Uterus (tissue), 4 donors: ENCODE measurements around the gene YWHAG. TPM values are rescaled to one million over a fixed set of nuclear protein-coding genes. Genes with fewer than 3 reads are reported as not detected.
"Not testable (repeated sequence)": the region's sequence is repeated elsewhere in the genome, so short reads cannot be mapped to it uniquely, and the experiment has no call there.

Experiments used
- DNase-seq, 2 donors: peaks; one replicate each; pipeline ENCODE4 v3.0.0-alpha.2; 2019 to 2020
- H3K27ac ChIP-seq, 2 donors: fragments of 200-600 bp; sonication (generic); 1 replicate in 1 of 2; 2 replicates in 1 of 2; pipeline ENCODE4 v1.5.1; 2016 to 2018
- H3K27me3 ChIP-seq, 2 donors: fragments of 200-600 bp; sonication (generic); one replicate each; pipeline ENCODE4 v1.5.1; 2018 to 2019; ENCODE audit warnings: control low read depth in 1 of 2
- H3K36me3 ChIP-seq, 2 donors: fragments of 200-600 bp; sonication (generic); one replicate each; pipeline ENCODE4 v1.5.1; 2019; ENCODE audit warnings: control low read depth in 1 of 2
- H3K4me1 ChIP-seq, 2 donors: fragments of 200-600 bp; sonication (generic); one replicate each; pipeline ENCODE4 v1.5.1; 2018 to 2019; ENCODE audit warnings: control low read depth in 1 of 2
- H3K4me3 ChIP-seq, 2 donors: fragments of 200-600 bp; sonication (generic); 1 replicate in 1 of 2; 2 replicates in 1 of 2; pipeline ENCODE4 v1.5.1; 2018 to 2019; ENCODE audit warnings: mild to moderate bottlenecking in 1 of 2
- H3K9me3 ChIP-seq, 2 donors: fragments of 200-600 bp; sonication (generic); one replicate each; pipeline ENCODE4 v1.5.1; 2019; ENCODE audit warnings: control low read depth in 1 of 2
- POLR2A ChIP-seq, 2 donors: fragments of 450-650 bp; IDR thresholded peaks; one replicate each; pipeline ENCODE4 v1.6.1; 2016; ENCODE audit warnings: antibody characterized with exemption in 2 of 2, mild to moderate bottlenecking in 1 of 2, moderate library complexity in 1 of 2
- intact Hi-C: fragments of 100-400 bp; cut with DNase I; formaldehyde crosslinking; loops from one replicate; pipeline ENCODE4 v1.15.1; 2023; ENCODE audit warnings: low total_unique reads
- total RNA-seq, 4 donors: library from RNA; depleted of rRNA in 3 of 4; stranded (reverse); fragments of >200 nt in 3 of 4; gene quantifications; one replicate each; pipeline versions ENCODE4 v1.1.0 to v1.2.4, GENCODE V29; 2014 to 2023
- TF ChIP-seq, protein P1 (sequence below), 4 experiments: fragments of 200-600 bp in 2 of 4; fragments of 450-650 bp in 2 of 4; sonication (generic) in 2 of 4; IDR thresholded peaks; one replicate each; pipeline ENCODE4 v1.5.1; 2016 to 2019; ENCODE audit warnings: antibody characterized with exemption in 4 of 4, mild to moderate bottlenecking in 2 of 4, moderate library complexity in 1 of 4
- donor health status: DM: yes; HTN: yes; CAD: no.

Gene YWHAG
- total RNA-seq, 4 donors from 2014 or later = 17.9 to 109 (median 50.4) TPM

GRCh38 chr7:76364198-76364584 lies 5.4 kb upstream of the YWHAG start:
- TF ChIP-seq, protein P1, sequence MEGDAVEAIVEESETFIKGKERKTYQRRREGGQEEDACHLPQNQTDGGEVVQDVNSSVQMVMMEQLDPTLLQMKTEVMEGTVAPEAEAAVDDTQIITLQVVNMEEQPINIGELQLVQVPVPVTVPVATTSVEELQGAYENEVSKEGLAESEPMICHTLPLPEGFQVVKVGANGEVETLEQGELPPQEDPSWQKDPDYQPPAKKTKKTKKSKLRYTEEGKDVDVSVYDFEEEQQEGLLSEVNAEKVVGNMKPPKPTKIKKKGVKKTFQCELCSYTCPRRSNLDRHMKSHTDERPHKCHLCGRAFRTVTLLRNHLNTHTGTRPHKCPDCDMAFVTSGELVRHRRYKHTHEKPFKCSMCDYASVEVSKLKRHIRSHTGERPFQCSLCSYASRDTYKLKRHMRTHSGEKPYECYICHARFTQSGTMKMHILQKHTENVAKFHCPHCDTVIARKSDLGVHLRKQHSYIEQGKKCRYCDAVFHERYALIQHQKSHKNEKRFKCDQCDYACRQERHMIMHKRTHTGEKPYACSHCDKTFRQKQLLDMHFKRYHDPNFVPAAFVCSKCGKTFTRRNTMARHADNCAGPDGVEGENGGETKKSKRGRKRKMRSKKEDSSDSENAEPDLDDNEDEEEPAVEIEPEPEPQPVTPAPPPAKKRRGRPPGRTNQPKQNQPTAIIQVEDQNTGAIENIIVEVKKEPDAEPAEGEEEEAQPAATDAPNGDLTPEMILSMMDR (IDR thresholded peaks at IDR 0.05) = no peak
- no peak for TF ChIP-seq POLR2A (IDR thresholded peaks at IDR 0.05)
- no peaks in the 10 kb centered on the region for H3K27me3 ChIP-seq
- peaks cover 0 to 9% of the 10 kb centered on the region in 2 donors for H3K4me1 ChIP-seq
- no peaks in the 10 kb centered on the region for H3K36me3 ChIP-seq
- peak; percentile 54 to 57 for DNase-seq
- intact Hi-C loops = no loop called here
- peak overlapping the region; percentile 88 to 94 for H3K27ac ChIP-seq
- no peak overlapping the region for H3K4me3 ChIP-seq
- H3K9me3 ChIP-seq = no peaks in the 10 kb centered on the region

DNA sequence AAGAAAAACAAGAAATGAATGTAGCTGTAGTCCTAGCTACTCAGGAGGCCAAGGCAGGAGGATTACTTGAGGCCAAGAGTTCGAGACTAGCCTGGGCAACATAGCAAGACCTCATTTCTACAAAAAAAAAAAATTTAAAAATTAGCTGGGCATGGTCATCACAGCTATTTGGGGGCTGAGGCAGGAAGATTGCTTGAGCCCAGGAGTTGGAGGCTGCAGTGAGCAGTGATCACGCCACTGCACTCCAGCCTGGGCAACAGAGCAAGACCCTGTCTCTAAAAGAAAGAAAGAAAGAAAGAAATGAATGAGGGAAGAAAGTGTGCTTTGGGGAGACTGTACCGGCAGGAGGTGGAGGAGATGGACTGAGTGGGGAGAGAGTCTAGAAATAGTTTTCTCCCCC lies 5.0 kb upstream of the YWHAG start:
- DNase-seq, H3K4me3 ChIP-seq, H3K4me1 ChIP-seq, H3K9me3 ChIP-seq, H3K36me3 ChIP-seq, H3K27me3 ChIP-seq, intact Hi-C loops: not testable (repeated sequence)
- peak overlapping the region; percentile 88 to 94 for H3K27ac ChIP-seq

DNA sequence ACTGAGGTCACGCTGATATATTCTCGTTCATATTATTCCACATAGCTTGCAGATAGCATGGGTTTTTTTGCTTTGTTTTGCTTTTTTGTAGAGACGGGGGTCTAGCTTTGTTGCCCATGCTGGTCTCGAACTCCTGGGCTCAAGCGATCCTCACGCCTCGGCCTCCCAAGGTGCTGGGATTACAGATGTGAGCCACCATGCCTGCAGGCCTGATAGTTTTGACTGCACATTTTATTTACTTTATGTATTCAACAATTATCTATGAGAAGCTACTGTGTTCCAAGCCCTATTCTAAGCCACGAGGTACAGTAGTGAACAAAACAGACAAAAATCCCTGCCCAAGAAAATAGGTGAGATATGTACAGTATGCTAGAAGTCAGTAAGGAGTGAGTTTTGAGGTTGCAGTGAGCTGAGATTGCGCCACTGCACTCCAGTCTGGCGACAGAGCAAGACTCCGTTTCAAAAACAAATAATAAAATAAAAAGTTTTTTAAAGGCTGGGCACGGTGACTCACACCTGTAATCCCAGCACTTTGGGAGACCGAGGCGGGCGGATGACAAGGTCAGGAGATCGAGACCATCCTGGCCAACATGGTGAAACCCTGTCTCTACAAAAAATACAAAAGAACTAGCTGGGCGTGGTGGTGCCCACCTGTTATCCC lies 1.3 kb upstream of the YWHAG start:
- no peaks in the 10 kb centered on the region for H3K9me3 ChIP-seq
- peak overlapping the region; percentile 95 to 99 for H3K27ac ChIP-seq
- H3K36me3 ChIP-seq = no peaks in the 10 kb centered on the region
- H3K27me3 ChIP-seq = no peaks in the 10 kb centered on the region
- DNase-seq = no peak
- intact Hi-C loops = no loop called here
- no peak overlapping the region for H3K4me3 ChIP-seq
- TF ChIP-seq, protein P1 (IDR thresholded peaks at IDR 0.05) = no peak
- TF ChIP-seq POLR2A (IDR thresholded peaks at IDR 0.05) = no peak
- H3K4me1 ChIP-seq = peaks cover 0 to 5% of the 10 kb centered on the region in 2 donors

GRCh38 chr7:76359111-76359977 lies 553 bp upstream of the YWHAG start:
- no peaks in the 10 kb centered on the region for H3K27me3 ChIP-seq
- peak overlapping the region; percentile 95 to 99 for H3K27ac ChIP-seq
- intact Hi-C loops = no loop called here
- no peaks in the 10 kb centered on the region for H3K36me3 ChIP-seq
- H3K4me1 ChIP-seq = peaks cover 0 to 5% of the 10 kb centered on the region in 2 donors
- TF ChIP-seq, protein P1 (IDR thresholded peaks at IDR 0.05) = peak; percentile 74 to 94 (median 84)
- TF ChIP-seq POLR2A (IDR thresholded peaks at IDR 0.05) = peak in 1 of 2 donors; percentile 38
- no peaks in the 10 kb centered on the region for H3K9me3 ChIP-seq
- H3K4me3 ChIP-seq = peak overlapping the region; percentile 85 to 92
- peak; percentile 94 to 98 for DNase-seq

- peak overlapping the region; percentile 95 to 99 for H3K27ac ChIP-seq
Observed at GRCh38 chr7:76358011-76358480, 745 bp downstream of the YWHAG start.

More at GRCh38 chr7:76358011-76358480, 745 bp downstream of the YWHAG start:
- TF ChIP-seq POLR2A (IDR thresholded peaks at IDR 0.05) = peak in 1 of 2 donors; percentile 28
- TF ChIP-seq, protein P1 (IDR thresholded peaks at IDR 0.05) = no peak
- Histone ChIP-seq H3K4me3 (peak overlapping the region; percentile 85 to 92), H3K4me1 (no peaks in the 10 kb centered on the region), H3K27me3 (no peaks in the 10 kb centered on the region), H3K36me3 (no peaks in the 10 kb centered on the region), H3K9me3 (no peaks in the 10 kb centered on the region)
- intact Hi-C loops = no loop called here
- peak; percentile 62 for DNase-seq
